ACC112 (cell line): ENCODE measurements around the gene PCCB.

Experiments
- H2AFZ ChIP-seq: fragments of 200-600 bp; sonication (generic); one replicate; pipeline ENCODE4 v1.6.0; 2017; ENCODE audit warnings: antibody characterized with exemption, low read length; ENCODE audit not compliant: unreplicated experiment
- H3K27ac ChIP-seq: fragments of 200-600 bp; sonication (generic); 2 replicates; pipeline ENCODE4 v1.5.1; 2014; ENCODE audit warnings: low read depth, mild to moderate bottlenecking, antibody characterized with exemption, low read length, moderate library complexity
- H3K27me3 ChIP-seq: fragments of 200-600 bp; sonication (generic); 2 replicates; pipeline ENCODE4 v1.6.1; 2014; ENCODE audit warnings: mild to moderate bottlenecking, antibody characterized with exemption, low read length, moderate library complexity, mixed read lengths; ENCODE audit not compliant: insufficient read depth
- H3K36me3 ChIP-seq: fragments of 200-600 bp; sonication (generic); 2 replicates; pipeline ENCODE4 v1.6.1; 2016; ENCODE audit warnings: mild to moderate bottlenecking, antibody characterized with exemption, low read length, moderate library complexity, mixed read lengths; ENCODE audit not compliant: insufficient read depth
- H3K4me1 ChIP-seq: fragments of 200-600 bp; sonication (generic); one replicate; pipeline ENCODE4 v1.6.1; 2016; ENCODE audit warnings: low read length, mixed read lengths; ENCODE audit not compliant: insufficient read depth, unreplicated experiment, control insufficient read depth
- H3K4me3 ChIP-seq: fragments of 200-600 bp; sonication (generic); 2 replicates; pipeline ENCODE4 v1.5.1; 2014; ENCODE audit warnings: mild to moderate bottlenecking, low read depth, low read length
- H3K79me2 ChIP-seq: fragments of 200-600 bp; sonication (generic); one replicate; pipeline ENCODE4 v1.6.0; 2016; ENCODE audit warnings: low read length; ENCODE audit not compliant: control insufficient read depth, unreplicated experiment, insufficient read depth

PCCB gene

DNA sequence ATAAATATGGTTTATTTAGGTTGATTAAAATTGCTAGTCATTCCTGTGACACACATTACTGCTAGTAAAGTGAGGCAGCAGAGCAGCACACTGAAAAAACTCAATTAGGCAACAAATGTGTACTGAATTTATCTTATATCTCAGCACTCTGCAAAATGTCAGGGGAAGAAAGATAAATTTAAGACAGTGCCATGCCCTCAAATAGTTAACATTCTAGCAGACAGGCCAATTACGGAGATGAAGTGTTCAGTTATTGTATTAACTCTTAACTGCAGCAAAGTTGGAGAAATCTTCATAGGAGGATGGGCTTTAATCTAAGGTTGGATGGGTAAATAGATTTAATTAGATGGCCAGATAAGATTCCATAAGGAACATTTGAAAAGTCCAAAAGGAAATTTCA lies 127.9 kb downstream of the PCCB start:
- H3K4me3 ChIP-seq, result no peak overlapping the region
- H3K36me3 ChIP-seq, result peaks cover 3% of the 10 kb centered on the region
- H3K79me2 ChIP-seq, result no peaks in the 10 kb centered on the region
- no peak overlapping the region for H2AFZ ChIP-seq
- H3K27ac ChIP-seq, result no peak overlapping the region
- no peaks in the 10 kb centered on the region for H3K4me1 ChIP-seq
- H3K27me3 ChIP-seq, result no peaks in the 10 kb centered on the region
